Measurements from ENCODE around the gene P2RY13. TPM values are rescaled to one million over a fixed set of nuclear protein-coding genes. Genes with fewer than 3 reads are reported as not detected.

Gene P2RY13
- polyA plus RNA-seq, 4 donors: 0.63 to 4.8 (median 1.9) TPM; not detected in 1

GRCh38 chr3:151296226-151296625 lies 33.1 kb downstream of the P2RY13 start:
- FAIRE-seq (no peak), DNase-seq (no peak)
- 74 to 98% (median 93%) methylated on average over 3 of the region's 3 CpGs for WGBS, 3 donors

DNA sequence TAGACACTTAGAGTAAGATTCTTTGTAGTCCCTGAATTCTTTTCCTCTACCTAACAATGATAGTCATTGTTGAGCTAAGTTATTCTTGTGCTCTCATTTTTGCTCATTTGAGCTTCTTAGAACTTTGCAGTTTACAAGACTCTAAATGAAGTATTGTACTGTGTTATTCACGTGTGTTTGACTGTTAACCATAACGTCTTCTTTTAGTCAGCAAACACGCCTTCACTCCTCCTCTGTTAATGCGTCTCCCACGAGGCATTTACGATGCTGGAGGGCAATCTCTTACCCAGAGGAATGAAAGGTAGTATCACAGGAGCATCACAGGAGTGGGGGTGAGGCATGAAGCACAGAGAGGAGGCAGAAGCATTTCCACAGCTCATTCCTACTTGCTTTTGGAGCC lies 36.2 kb downstream of the P2RY13 start:
- FAIRE-seq (no peak), DNase-seq (no peak)
- H3K4me1 ChIP-seq (ENCODE audit: control insufficient read depth in 3 of 3, insufficient read depth in 2 of 3, low read depth in 1 of 3, low read length in 2 of 3): no peaks in the 10 kb centered on the region
- no peak overlapping the region for H3K27ac ChIP-seq (ENCODE audit: low read depth in 1 of 3, low read length in 2 of 3)
- 46 to 67% (median 56%) methylated on average over 6 of the region's 6 CpGs for WGBS, 3 donors
- H3K27me3 ChIP-seq (ENCODE audit: control insufficient read depth in 3 of 3, insufficient read depth in 3 of 3, low read length in 3 of 3): no peaks in the 10 kb centered on the region
- no peaks in the 10 kb centered on the region for H3K36me3 ChIP-seq (ENCODE audit: control insufficient read depth in 3 of 3, insufficient read depth in 2 of 3, low read depth in 1 of 3, low read length in 3 of 3)
- no peaks in the 10 kb centered on the region for H3K9me3 ChIP-seq (ENCODE audit: control insufficient read depth in 2 of 2, insufficient read depth in 1 of 2, low read depth in 1 of 2, low read length in 1 of 2)
- no peak overlapping the region for H3K4me3 ChIP-seq (ENCODE audit: low read depth in 1 of 3, low read length in 3 of 3)

More at GRCh38 chr3:151296226-151296625, 33.1 kb downstream of the P2RY13 start:
- H3K4me3 ChIP-seq (ENCODE audit: low read depth in 1 of 3, low read length in 3 of 3): no peak overlapping the region
- no peaks in the 10 kb centered on the region for H3K4me1 ChIP-seq (ENCODE audit: control insufficient read depth in 3 of 3, insufficient read depth in 2 of 3, low read depth in 1 of 3, low read length in 2 of 3)
- no peak overlapping the region for H3K27ac ChIP-seq (ENCODE audit: low read depth in 1 of 3, low read length in 2 of 3)
- no peaks in the 10 kb centered on the region for H3K9me3 ChIP-seq (ENCODE audit: control insufficient read depth in 2 of 2, insufficient read depth in 1 of 2, low read depth in 1 of 2, low read length in 1 of 2)
- H3K36me3 ChIP-seq (ENCODE audit: control insufficient read depth in 3 of 3, insufficient read depth in 2 of 3, low read depth in 1 of 3, low read length in 3 of 3): no peaks in the 10 kb centered on the region
- H3K27me3 ChIP-seq (ENCODE audit: control insufficient read depth in 3 of 3, insufficient read depth in 3 of 3, low read length in 3 of 3): no peaks in the 10 kb centered on the region

GRCh38 chr3:151290673-151291072 lies 38.7 kb downstream of the P2RY13 start:
- Histone ChIP-seq H3K27me3 (ENCODE audit: control insufficient read depth in 3 of 3, insufficient read depth in 3 of 3, low read length in 3 of 3) (no peaks in the 10 kb centered on the region), H3K4me1 (ENCODE audit: control insufficient read depth in 3 of 3, insufficient read depth in 2 of 3, low read depth in 1 of 3, low read length in 2 of 3) (no peaks in the 10 kb centered on the region), H3K36me3 (ENCODE audit: control insufficient read depth in 3 of 3, insufficient read depth in 2 of 3, low read depth in 1 of 3, low read length in 3 of 3) (no peaks in the 10 kb centered on the region), H3K27ac (ENCODE audit: low read depth in 1 of 3, low read length in 2 of 3) (no peak overlapping the region), H3K9me3 (ENCODE audit: control insufficient read depth in 2 of 2, insufficient read depth in 1 of 2, low read depth in 1 of 2, low read length in 1 of 2) (no peaks in the 10 kb centered on the region), H3K4me3 (ENCODE audit: low read depth in 1 of 3, low read length in 3 of 3) (no peak overlapping the region)
- 58 to 72% (median 60%) methylated on average over 3 of the region's 3 CpGs for WGBS, 3 donors
- DNase-seq (no peak), FAIRE-seq (no peak)

DNA sequence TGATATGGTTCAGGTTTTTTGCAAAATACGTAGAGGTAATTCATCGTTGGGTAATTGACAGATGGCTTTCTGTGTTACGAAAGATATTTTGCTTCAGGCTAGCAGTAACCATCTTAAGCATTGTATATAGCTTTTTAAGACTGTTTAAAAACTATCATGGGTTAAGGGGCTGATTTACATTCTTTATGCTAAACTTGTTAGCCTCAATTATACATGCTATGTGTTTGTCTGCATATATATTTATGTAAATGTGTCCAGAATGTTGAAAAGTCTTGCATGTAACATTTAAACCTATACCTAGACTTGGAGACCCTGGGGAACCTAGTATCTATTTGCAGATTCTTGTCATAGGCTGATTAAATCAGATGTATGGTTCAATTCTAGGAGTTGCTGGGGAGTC lies 39.9 kb downstream of the P2RY13 start:
- no peaks in the 10 kb centered on the region for H3K27me3 ChIP-seq (ENCODE audit: control insufficient read depth in 3 of 3, insufficient read depth in 3 of 3, low read length in 3 of 3)
- H3K36me3 ChIP-seq (ENCODE audit: control insufficient read depth in 3 of 3, insufficient read depth in 2 of 3, low read depth in 1 of 3, low read length in 3 of 3): no peaks in the 10 kb centered on the region
- H3K27ac ChIP-seq (ENCODE audit: low read depth in 1 of 3, low read length in 2 of 3): no peak overlapping the region
- FAIRE-seq: no peak
- WGBS, 3 donors: 41 to 52% (median 47%) methylated on average over 3 of the region's 3 CpGs
- no peak overlapping the region for H3K4me3 ChIP-seq (ENCODE audit: low read depth in 1 of 3, low read length in 3 of 3)
- no peaks in the 10 kb centered on the region for H3K4me1 ChIP-seq (ENCODE audit: control insufficient read depth in 3 of 3, insufficient read depth in 2 of 3, low read depth in 1 of 3, low read length in 2 of 3)
- no peaks in the 10 kb centered on the region for H3K9me3 ChIP-seq (ENCODE audit: control insufficient read depth in 2 of 2, insufficient read depth in 1 of 2, low read depth in 1 of 2, low read length in 1 of 2)
- DNase-seq: no peak

- Histone ChIP-seq H3K36me3 (ENCODE audit: control insufficient read depth in 3 of 3, insufficient read depth in 2 of 3, low read depth in 1 of 3, low read length in 3 of 3) (no peaks in the 10 kb centered on the region), H3K27me3 (ENCODE audit: control insufficient read depth in 3 of 3, insufficient read depth in 3 of 3, low read length in 3 of 3) (no peaks in the 10 kb centered on the region), H3K27ac (ENCODE audit: low read depth in 1 of 3, low read length in 2 of 3) (no peak overlapping the region), H3K4me1 (ENCODE audit: control insufficient read depth in 3 of 3, insufficient read depth in 2 of 3, low read depth in 1 of 3, low read length in 2 of 3) (no peaks in the 10 kb centered on the region), H3K4me3 (ENCODE audit: low read depth in 1 of 3, low read length in 3 of 3) (no peak overlapping the region), H3K9me3 (ENCODE audit: control insufficient read depth in 2 of 2, insufficient read depth in 1 of 2, low read depth in 1 of 2, low read length in 1 of 2) (no peaks in the 10 kb centered on the region)
- no peak for FAIRE-seq
- DNase-seq: no peak
- WGBS, 3 donors: 76 to 95% (median 95%) methylated on average over 1 of the region's 1 CpG
These were observed 43.4 kb downstream of the P2RY13 start for GRCh38 chr3:151285940-151286339.

- DNase-seq: peak in 1 of 2 donors; percentile 22
These were observed 45.4 kb downstream of the P2RY13 start for GRCh38 chr3:151283907-151284461.

DNA sequence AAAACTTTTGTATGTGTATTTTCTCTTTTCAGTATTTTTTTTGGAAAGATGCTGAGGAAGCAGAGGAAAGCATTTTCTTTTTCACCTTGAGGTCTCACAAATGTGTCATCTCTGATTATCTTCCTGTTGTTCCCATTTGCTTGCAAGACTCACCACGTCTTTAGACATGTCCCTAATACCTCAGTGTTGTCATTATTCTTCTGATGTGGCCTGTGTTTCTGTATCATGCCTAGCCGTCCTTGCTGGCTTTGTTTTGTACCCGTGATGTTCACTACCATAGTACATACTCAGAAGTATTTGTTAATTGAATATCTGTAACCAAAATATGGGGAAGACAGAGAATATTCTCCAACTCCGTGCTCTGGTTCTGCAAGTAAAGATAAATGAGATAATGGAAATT lies 46.0 kb downstream of the P2RY13 start:
- WGBS, 3 donors: 54 to 68% (median 65%) methylated on average over 4 of the region's 4 CpGs
- H3K36me3 ChIP-seq (ENCODE audit: control insufficient read depth in 3 of 3, insufficient read depth in 2 of 3, low read depth in 1 of 3, low read length in 3 of 3): no peaks in the 10 kb centered on the region
- DNase-seq (no peak), FAIRE-seq (no peak)
- peak overlapping the region in 1 of 3 donors; percentile 57 for H3K27ac ChIP-seq (ENCODE audit: low read depth in 1 of 3, low read length in 2 of 3)
- no peak overlapping the region for H3K4me3 ChIP-seq (ENCODE audit: low read depth in 1 of 3, low read length in 3 of 3)
- no peaks in the 10 kb centered on the region for H3K9me3 ChIP-seq (ENCODE audit: control insufficient read depth in 2 of 2, insufficient read depth in 1 of 2, low read depth in 1 of 2, low read length in 1 of 2)
- H3K4me1 ChIP-seq (ENCODE audit: control insufficient read depth in 3 of 3, insufficient read depth in 2 of 3, low read depth in 1 of 3, low read length in 2 of 3): no peaks in the 10 kb centered on the region
- no peaks in the 10 kb centered on the region for H3K27me3 ChIP-seq (ENCODE audit: control insufficient read depth in 3 of 3, insufficient read depth in 3 of 3, low read length in 3 of 3)

More at GRCh38 chr3:151283907-151284461, 45.4 kb downstream of the P2RY13 start:
- no peak overlapping the region for H3K27ac ChIP-seq (ENCODE audit: low read depth in 1 of 3, low read length in 2 of 3)
- no peak for FAIRE-seq
- no peaks in the 10 kb centered on the region for H3K9me3 ChIP-seq (ENCODE audit: control insufficient read depth in 2 of 2, insufficient read depth in 1 of 2, low read depth in 1 of 2, low read length in 1 of 2)
- no peaks in the 10 kb centered on the region for H3K27me3 ChIP-seq (ENCODE audit: control insufficient read depth in 3 of 3, insufficient read depth in 3 of 3, low read length in 3 of 3)
- H3K36me3 ChIP-seq (ENCODE audit: control insufficient read depth in 3 of 3, insufficient read depth in 2 of 3, low read depth in 1 of 3, low read length in 3 of 3): no peaks in the 10 kb centered on the region
- H3K4me3 ChIP-seq (ENCODE audit: low read depth in 1 of 3, low read length in 3 of 3): no peak overlapping the region
- WGBS, 3 donors: 27 to 36% (median 27%) methylated on average over 5 of the region's 5 CpGs
- no peaks in the 10 kb centered on the region for H3K4me1 ChIP-seq (ENCODE audit: control insufficient read depth in 3 of 3, insufficient read depth in 2 of 3, low read depth in 1 of 3, low read length in 2 of 3)

GRCh38 chr3:151282921-151283320 lies 46.4 kb downstream of the P2RY13 start:
- H3K4me1 ChIP-seq (ENCODE audit: control insufficient read depth in 3 of 3, insufficient read depth in 2 of 3, low read depth in 1 of 3, low read length in 2 of 3): no peaks in the 10 kb centered on the region
- H3K36me3 ChIP-seq (ENCODE audit: control insufficient read depth in 3 of 3, insufficient read depth in 2 of 3, low read depth in 1 of 3, low read length in 3 of 3): no peaks in the 10 kb centered on the region
- no peaks in the 10 kb centered on the region for H3K9me3 ChIP-seq (ENCODE audit: control insufficient read depth in 2 of 2, insufficient read depth in 1 of 2, low read depth in 1 of 2, low read length in 1 of 2)
- DNase-seq (peak; percentile 68 to 69), FAIRE-seq (peak; percentile 30)
- H3K4me3 ChIP-seq (ENCODE audit: low read depth in 1 of 3, low read length in 3 of 3): no peak overlapping the region
- no peak overlapping the region for H3K27ac ChIP-seq (ENCODE audit: low read depth in 1 of 3, low read length in 2 of 3)
- no peaks in the 10 kb centered on the region for H3K27me3 ChIP-seq (ENCODE audit: control insufficient read depth in 3 of 3, insufficient read depth in 3 of 3, low read length in 3 of 3)
- 0 to 4% (median 3%) methylated on average over 1 of the region's 1 CpG for WGBS, 3 donors

DNA sequence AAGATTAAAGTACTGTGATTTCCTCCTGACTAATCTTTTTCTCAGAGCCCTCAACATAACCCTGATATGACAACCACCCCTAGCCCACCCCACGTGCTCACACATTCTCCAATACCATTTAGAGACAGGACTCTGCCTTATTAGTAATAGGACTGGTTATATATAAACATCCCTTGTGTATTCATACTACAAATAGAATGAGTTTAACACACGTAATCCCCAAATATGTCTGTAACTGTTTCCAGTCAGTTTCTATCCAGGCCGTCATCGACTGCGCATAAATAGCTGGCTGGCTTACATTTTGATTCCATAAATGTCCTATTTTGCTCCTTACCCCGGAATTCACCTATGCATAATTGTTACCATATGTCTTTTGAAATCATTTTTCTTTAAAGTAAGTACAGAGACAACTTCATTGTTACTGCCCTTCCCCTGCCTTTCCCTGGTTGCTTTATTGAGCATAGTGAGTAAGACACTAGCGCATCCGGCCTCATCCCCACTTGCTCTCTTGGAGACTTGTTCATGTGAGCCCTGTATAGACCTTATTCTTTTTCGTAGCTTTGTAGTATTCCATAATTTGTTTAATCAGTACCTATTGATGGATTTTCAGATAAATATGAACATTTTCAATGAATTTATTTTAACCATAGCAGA lies 47.6 kb downstream of the P2RY13 start:
- Histone ChIP-seq H3K27me3 (ENCODE audit: control insufficient read depth in 3 of 3, insufficient read depth in 3 of 3, low read length in 3 of 3) (no peaks in the 10 kb centered on the region), H3K4me1 (ENCODE audit: control insufficient read depth in 3 of 3, insufficient read depth in 2 of 3, low read depth in 1 of 3, low read length in 2 of 3) (no peaks in the 10 kb centered on the region), H3K36me3 (ENCODE audit: control insufficient read depth in 3 of 3, insufficient read depth in 2 of 3, low read depth in 1 of 3, low read length in 3 of 3) (no peaks in the 10 kb centered on the region), H3K27ac (ENCODE audit: low read depth in 1 of 3, low read length in 2 of 3) (peak overlapping the region in 1 of 3 donors; percentile 59), H3K9me3 (ENCODE audit: control insufficient read depth in 2 of 2, insufficient read depth in 1 of 2, low read depth in 1 of 2, low read length in 1 of 2) (no peaks in the 10 kb centered on the region), H3K4me3 (ENCODE audit: low read depth in 1 of 3, low read length in 3 of 3) (no peak overlapping the region)
- 76 to 92% (median 87%) methylated on average over 9 of the region's 9 CpGs for WGBS, 3 donors
- DNase-seq (no peak), FAIRE-seq (no peak)

All from small intestine (tissue), 7 donors.